IMR-90 (cell line): ENCODE results near the gene THBS1. TPM values are rescaled to one million over a fixed set of nuclear protein-coding genes. Genes with fewer than 3 reads are reported as not detected.

Experiments
- FOS ChIP-seq: fragments of 150-350 bp; IDR thresholded peaks from 2 replicates; pipeline ENCODE4 v1.6.1; 2016; ENCODE audit warnings: low read depth, low read length
- MAFK ChIP-seq: IDR thresholded peaks from 2 replicates; pipeline ENCODE4 v1.6.1; 2012; ENCODE audit warnings: low read depth, low read length, improper control_type of control experiment
- NFE2L2 ChIP-seq: fragments of 150-350 bp; IDR thresholded peaks from 2 replicates; pipeline ENCODE4 v1.6.1; 2016; ENCODE audit warnings: low read depth, mild to moderate bottlenecking, low read length
- RAD21 ChIP-seq: IDR thresholded peaks from 2 replicates; pipeline ENCODE4 v1.6.1; 2012; ENCODE audit warnings: low read length, improper control_type of control experiment
- polyA plus RNA-seq, 3 experiments: library from polyadenylated mRNA; depleted of rRNA; stranded (reverse); fragments of >200 nt; gene quantifications; 2 replicates each; pipeline ENCODE4 v1.2.3, GENCODE V29; 2012; ENCODE audit warnings: low replicate concordance in 1 of 3
- total RNA-seq: library from RNA; depleted of rRNA; stranded (reverse); fragments of >200 nt; gene quantifications from 2 replicates; pipeline ENCODE4 v1.2.3, GENCODE V29; 2012
- TF ChIP-seq, protein P1 (sequence below): fragments of 150-350 bp; IDR thresholded peaks from 2 replicates; pipeline ENCODE4 v1.6.1; 2017; ENCODE audit warnings: mild to moderate bottlenecking, antibody characterized with exemption, low read length, low read depth

THBS1 gene
- total and polyA plus RNA-seq, 2 of the 4 experiments (the other 2 are of a cell fraction), result 1,562 to 4,071 TPM

DNA sequence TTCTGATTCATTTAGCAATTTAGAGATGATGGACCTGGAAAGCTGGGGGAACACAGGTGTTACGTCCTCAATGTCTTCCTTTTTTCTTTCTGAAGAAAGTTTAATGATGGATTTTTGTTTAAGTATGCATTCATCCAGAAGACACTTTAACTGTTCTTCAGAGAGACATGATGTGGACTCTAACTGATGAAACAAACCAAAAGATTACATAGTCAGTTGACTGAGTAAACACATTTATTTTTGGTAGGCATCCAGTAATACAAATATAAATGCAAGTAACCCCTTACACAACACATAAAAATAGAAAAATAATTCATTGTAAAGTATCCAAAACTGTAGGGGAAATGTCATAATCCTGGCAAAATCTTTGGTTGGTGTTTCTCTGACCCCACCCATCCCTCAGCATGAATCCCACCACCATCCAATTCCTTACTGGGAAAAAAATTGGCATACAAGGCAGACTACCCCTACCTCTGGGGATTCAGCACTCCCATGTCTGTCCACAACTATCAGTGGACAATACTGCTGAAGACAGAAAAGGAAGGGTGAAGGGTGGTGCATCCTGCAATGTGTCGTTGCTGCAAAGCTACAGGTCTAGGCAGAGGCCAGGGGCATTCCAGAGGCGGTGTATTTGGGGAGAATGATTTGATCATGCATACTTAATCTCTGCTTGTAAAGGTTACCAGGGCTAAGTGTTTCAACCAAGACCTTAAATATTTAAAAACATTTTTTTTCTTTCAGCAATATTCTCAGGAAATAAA is 37.4 kb downstream of the THBS1 start (continued):
- no peak for TF ChIP-seq RAD21
- no peak for TF ChIP-seq MAFK
- TF ChIP-seq FOS, result no peak
- no peak for TF ChIP-seq NFE2L2
- TF ChIP-seq, protein P1, sequence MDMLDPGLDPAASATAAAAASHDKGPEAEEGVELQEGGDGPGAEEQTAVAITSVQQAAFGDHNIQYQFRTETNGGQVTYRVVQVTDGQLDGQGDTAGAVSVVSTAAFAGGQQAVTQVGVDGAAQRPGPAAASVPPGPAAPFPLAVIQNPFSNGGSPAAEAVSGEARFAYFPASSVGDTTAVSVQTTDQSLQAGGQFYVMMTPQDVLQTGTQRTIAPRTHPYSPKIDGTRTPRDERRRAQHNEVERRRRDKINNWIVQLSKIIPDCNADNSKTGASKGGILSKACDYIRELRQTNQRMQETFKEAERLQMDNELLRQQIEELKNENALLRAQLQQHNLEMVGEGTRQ, result no peak
